GM19372 (cell line): ENCODE data around the gene AK5.

Experiments
- ATAC-seq: cut with Tn5 transposase; IDR thresholded peaks from one replicate; pipeline ENCODE4 v1.9.1; 2021; ENCODE audit warnings: mild to moderate bottlenecking, low read depth, moderate library complexity; ENCODE audit not compliant: unreplicated experiment

Gene AK5

GRCh38 chr1:77428068-77428467 lies 146.2 kb downstream of the AK5 start:
- no peak for ATAC-seq

GRCh38 chr1:77430966-77431690 lies 149.3 kb downstream of the AK5 start:
- no peak for ATAC-seq

DNA sequence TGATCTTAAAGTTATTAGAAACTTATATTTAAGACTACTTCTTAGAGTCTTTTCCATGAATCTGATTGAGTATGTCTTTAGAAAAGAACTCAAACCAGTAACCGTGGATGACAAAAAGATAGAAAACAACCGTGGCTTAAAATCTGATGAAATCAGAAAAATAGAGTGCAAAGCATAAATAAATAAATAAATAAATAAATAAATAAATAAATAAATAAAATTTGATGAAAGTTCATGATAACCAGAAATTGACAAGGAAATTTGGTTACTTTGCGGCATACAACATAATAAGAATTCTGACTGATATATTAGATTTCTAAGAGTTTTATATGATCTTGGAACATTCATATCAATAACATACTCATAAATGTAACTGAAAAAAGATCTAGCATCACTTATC lies 152.1 kb downstream of the AK5 start:
- ATAC-seq: no peak

GRCh38 chr1:77434967-77435366 lies 153.1 kb downstream of the AK5 start:
- ATAC-seq: no peak

GRCh38 chr1:77438236-77438913 lies 156.6 kb downstream of the AK5 start:
- ATAC-seq: no peak

- ATAC-seq: no peak
These were observed 165.2 kb downstream of the AK5 start for GRCh38 chr1:77446841-77447555.

GRCh38 chr1:77447669-77448068 lies 165.8 kb downstream of the AK5 start:
- no peak for ATAC-seq

GRCh38 chr1:77459881-77460280 lies 178.1 kb downstream of the AK5 start:
- ATAC-seq: no peak

DNA sequence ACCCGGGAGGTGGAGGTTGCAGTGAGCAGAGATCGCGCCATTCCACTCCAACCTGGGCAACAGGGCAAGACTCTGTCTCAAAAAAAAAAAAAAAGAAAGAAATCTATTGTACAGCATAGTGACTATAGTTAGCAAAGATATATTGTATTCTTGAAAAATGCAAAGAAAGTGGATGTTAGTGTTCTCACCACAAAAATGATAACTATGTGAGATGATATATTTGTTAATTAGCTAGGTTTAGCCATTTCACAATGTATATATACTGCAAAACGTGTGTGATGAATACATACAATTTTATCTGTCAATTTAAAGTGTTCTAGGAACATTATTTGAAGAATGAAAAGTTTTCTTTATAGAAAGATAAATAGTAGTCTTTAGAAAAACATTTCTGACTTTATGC lies 179.9 kb downstream of the AK5 start:
- no peak for ATAC-seq

- no peak for ATAC-seq
These were observed 181.4 kb downstream of the AK5 start for GRCh38 chr1:77463216-77463615.

GRCh38 chr1:77465139-77465538 lies 183.3 kb downstream of the AK5 start:
- no peak for ATAC-seq

DNA sequence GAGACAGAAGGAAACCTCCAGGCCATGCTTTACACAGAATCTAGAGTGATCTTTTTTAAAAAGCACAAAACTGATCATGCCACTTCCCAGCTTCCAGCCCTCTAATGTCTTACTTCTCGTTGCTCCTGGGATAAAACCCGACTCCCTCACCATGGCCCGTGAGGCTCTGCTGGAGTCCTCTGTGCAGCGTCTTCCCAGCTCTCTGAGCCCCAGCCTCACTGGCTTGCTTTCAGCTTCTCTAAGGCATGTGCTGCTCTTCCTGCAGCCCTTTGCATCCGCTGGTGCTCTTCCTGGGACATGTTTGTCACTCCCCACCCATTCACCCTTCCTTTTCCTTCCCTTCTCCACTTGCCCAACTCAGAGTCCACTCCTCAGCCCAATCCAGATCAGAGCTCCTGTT lies 184.1 kb downstream of the AK5 start:
- ATAC-seq: no peak

GRCh38 chr1:77467021-77467595 lies 185.3 kb downstream of the AK5 start:
- ATAC-seq: no peak

DNA sequence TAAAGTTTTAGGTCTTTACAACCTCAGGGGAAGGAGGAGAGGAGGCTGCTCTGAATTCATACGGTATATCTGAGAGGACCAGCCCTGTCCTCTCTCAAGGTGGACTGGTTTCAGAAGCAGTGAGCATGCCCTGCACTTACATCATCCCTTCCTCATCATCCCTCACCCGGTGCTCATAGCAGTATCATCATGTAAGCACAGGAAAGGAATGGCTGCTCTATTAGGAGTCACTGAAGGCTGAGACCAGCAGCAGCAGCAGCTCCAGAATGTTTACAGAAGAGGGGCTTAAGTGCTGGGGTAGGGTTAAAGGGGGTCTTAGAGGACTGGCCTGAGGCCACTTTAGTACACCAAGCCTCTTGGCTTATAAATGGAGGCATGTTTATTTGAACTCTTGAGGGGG lies 185.9 kb downstream of the AK5 start:
- ATAC-seq: no peak

- no peak for ATAC-seq
These were observed 186.6 kb downstream of the AK5 start for GRCh38 chr1:77468257-77468948.

DNA sequence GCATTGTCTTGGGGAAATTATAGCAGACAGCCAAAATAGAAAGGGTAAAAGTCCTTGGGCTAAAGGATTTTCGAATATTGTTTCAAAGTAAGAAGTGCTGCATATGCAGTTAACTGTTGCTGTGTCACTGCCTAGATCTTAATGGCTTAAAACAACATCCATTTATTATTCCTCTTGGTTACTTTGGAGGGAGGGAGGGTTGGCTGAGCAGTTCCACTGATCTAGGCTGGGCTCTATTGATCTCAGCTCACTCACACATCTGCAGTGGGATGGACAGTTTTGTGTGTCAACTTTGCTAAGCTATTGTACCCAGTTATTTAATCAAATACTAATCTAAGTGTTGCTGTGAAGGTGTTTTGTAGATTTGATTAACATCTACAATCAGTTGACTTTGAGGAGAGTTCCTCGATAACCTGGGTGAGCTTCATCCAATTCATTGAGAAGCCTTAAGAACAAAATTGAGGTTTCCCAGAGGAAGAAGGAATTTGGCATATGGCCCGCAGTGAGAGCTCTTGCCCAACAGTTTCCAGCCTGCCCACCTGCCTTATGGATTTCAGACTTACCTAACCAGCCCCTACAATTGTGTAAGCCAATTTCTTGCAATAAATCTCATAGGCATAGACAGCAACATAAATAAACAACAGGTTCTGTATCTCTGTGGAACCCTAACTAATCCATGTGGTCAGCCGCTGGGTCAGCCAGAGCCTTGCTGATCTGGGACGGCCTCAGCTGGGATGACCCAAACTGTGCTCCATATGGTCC lies 187.3 kb downstream of the AK5 start:
- ATAC-seq: no peak

DNA sequence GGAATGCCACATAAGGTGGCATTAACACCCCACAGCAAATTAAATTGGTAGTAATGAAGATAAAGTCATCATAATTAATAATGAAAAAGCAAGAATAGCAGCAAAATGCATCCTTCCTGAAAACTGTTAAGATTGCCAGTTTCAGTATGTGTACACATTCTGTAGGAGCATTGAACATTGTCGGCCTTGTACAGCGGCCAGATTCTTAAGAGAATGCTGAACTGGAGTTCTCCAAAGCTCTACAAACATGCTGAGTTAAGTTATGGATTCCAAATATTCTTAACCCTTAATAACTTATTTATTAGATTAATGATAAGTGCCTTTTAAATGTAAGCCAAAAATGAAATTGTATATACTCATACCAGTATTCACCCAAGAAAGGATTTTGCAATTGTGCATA lies 189.9 kb downstream of the AK5 start:
- no peak for ATAC-seq

GRCh38 chr1:77473690-77474089 lies 191.9 kb downstream of the AK5 start:
- no peak for ATAC-seq

GRCh38 chr1:77475641-77476040 lies 193.8 kb downstream of the AK5 start:
- ATAC-seq: no peak

DNA sequence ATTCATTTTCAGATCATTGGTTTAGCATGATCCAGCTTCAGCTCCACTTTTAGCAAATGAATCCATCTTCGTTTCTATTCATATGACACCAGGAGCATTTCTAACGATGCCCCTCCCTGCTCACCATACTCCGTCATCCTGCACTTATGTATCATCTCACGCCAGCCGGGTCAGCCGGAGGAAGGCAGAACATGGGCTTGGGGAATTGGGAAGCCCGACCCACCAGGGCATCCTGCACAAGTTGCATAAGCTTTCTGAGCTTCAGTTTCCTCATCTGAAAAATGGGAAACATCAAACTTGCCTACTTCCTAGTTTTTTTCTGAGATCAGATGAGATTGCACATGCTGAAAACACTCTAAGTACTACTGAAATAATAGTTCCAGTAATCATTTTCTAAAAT lies 194.7 kb downstream of the AK5 start:
- ATAC-seq: no peak
